Measurements from ENCODE around the gene RILPL2.

The RILPL2 gene

DNA sequence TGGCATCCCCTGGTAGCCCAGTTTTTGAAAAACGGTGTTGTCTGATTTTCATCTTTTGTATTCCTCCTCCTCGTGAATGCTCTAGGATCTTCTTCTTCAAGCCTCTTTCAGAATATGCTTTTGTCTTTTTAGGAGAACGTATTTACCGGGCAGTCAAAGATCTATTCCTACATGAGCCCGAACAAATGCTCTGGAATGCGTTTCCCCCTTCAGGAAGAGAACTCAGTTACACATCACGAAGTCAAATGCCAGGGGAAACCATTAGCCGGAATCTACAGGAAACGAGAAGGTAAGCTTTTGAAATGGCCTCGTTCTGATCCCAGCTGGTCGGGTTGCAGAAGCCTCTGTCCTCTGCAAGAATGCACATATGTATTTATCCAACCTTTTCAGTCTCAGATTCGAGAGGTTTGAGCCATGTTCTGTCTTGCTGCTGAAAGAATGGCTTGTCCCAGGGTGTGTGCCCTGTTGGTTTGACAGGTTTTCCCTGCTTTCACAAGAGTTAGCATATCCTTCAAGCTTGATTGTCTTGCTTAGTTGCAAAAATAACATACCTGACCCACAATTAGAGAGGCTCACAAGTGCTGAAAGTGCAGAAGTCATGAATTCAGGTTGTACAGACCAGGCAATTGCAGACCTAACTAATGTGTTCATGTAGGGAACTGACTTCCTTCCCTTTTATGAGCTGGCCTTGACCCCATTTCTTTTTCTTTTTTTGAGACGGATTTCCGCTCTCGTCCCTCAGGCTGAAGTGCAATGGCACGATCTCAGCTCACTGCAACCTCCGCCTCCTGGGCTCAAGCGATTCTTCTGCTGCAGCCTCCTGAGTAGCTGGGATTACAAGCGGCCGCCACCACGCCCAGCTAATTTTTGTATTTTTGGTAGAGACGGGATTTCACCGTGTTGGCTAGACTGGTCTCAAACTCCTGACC is 45.7 kb downstream of the RILPL2 start:
- Histone ChIP-seq H3K27ac (replicated peaks; ENCODE audit: low read length) (no peak overlapping the region), H4K8ac (ENCODE audit: low read depth, low read length) (no peak overlapping the region), H3K14ac (ENCODE audit: low read length) (no peak overlapping the region), H4K91ac (ENCODE audit: low read depth, low read length, poor library complexity) (no peak overlapping the region), H3K23ac (ENCODE audit: low read depth, low read length, poor library complexity) (no peak overlapping the region), H3K4ac (ENCODE audit: low read length) (no peak overlapping the region), H2BK120ac (ENCODE audit: low read depth, low read length) (no peak overlapping the region), H3K4me2 (ENCODE audit: insufficient read depth, low read length, poor library complexity, severe bottlenecking) (no peak overlapping the region), H2BK5ac (ENCODE audit: low read length) (no peak overlapping the region), H2AK5ac (ENCODE audit: low read depth, low read length) (no peak overlapping the region), H3K4me3 (ENCODE audit: low read length in 2 of 2) (peak overlapping the region in 1 of 2 donors; percentile 83), H3K9ac (ENCODE audit: low read depth, low read length, poor library complexity) (no peak overlapping the region), H3K18ac (ENCODE audit: low read length) (no peak overlapping the region), H3K79me1 (ENCODE audit: low read depth, low read length) (peaks cover 4% of the 10 kb centered on the region), H3K9me3 (replicated peaks in 1 of 2; ENCODE audit: control insufficient read depth in 2 of 2, insufficient read depth in 1 of 2, low read depth in 1 of 2, low read length in 2 of 2) (no peaks in the 10 kb centered on the region), H3K4me1 (ENCODE audit: control insufficient read depth in 2 of 2, insufficient read depth in 1 of 2, low read depth in 1 of 2, low read length in 2 of 2) (peaks cover 8 to 15% of the 10 kb centered on the region in 2 donors), H3K36me3 (replicated peaks in 1 of 2; ENCODE audit: control insufficient read depth in 2 of 2, insufficient read depth in 2 of 2, low read length in 2 of 2) (peaks cover 25 to 58% of the 10 kb centered on the region in 2 donors), H3K27me3 (ENCODE audit: control insufficient read depth in 3 of 3, insufficient read depth in 3 of 3, low read depth in 1 of 3, low read length in 3 of 3) (no peaks in the 10 kb centered on the region), H2AFZ (ENCODE audit: low read length) (no peak overlapping the region), H2BK15ac (ENCODE audit: low read length) (no peak overlapping the region), H2BK12ac (ENCODE audit: low read length) (no peak overlapping the region)
- DNase-seq (ENCODE audit: low spot score) = no peak
- no CpG with 5 or more reads among the region's 23 CpGs for WGBS, 2 donors (ENCODE audit: extremely low coverage in 2 of 2, insufficient read length in 2 of 2, insufficient replicate concordance in 1 of 2)

DNA sequence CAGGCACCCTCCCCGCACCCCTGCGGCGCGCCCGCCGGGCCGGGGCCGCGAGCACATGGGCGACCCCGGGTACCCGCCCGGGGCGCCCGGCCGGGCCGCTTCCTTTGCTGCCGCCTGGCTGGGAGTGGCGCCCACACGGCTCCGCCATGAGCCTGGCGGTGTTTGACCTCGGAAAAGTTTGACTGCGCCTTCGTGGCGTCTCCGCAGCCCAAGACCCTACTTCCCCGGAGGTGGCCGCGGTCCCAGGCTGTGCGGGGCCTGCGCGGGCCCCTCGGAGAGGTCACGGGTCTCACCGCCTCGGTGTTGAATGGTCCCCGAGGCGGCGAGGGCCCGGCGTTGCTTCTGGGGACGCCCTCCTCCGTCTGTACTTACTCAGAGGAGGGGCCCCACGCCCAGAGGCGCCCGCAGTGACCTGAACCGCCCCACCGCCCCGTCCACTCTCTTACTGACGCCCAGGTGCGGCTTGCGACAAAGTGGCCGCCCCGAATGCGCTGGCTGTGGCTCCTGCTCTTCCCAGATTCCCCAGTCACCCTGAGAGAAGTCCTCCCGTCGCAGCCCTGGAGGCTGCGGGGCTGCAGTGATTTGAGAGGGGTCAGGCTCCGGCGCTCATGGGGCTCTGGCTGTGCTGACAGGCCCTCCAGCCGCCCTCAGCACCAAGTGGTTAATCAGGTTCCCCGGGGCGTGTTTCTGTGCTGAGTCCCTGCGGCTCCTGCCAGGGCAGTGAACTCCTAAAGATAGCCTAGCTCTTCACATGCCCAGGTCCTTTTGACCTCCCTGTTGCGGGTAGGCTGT is 46.7 kb downstream of the RILPL2 start:
- no peak overlapping the region for H2BK12ac ChIP-seq (ENCODE audit: low read length)
- no peak overlapping the region for H2BK15ac ChIP-seq (ENCODE audit: low read length)
- no peak overlapping the region for H3K27ac ChIP-seq (replicated peaks; ENCODE audit: low read length)
- H4K8ac ChIP-seq (ENCODE audit: low read depth, low read length) = no peak overlapping the region
- H3K9ac ChIP-seq (ENCODE audit: low read depth, low read length, poor library complexity) = peak overlapping the region; percentile 93
- H3K18ac ChIP-seq (ENCODE audit: low read length) = peak overlapping the region; percentile 74
- no peaks in the 10 kb centered on the region for H3K27me3 ChIP-seq (ENCODE audit: control insufficient read depth in 3 of 3, insufficient read depth in 3 of 3, low read depth in 1 of 3, low read length in 3 of 3)
- H3K23ac ChIP-seq (ENCODE audit: low read depth, low read length, poor library complexity) = no peak overlapping the region
- H3K4ac ChIP-seq (ENCODE audit: low read length) = no peak overlapping the region
- peaks cover 20 to 48% of the 10 kb centered on the region in 2 donors for H3K36me3 ChIP-seq (replicated peaks in 1 of 2; ENCODE audit: control insufficient read depth in 2 of 2, insufficient read depth in 2 of 2, low read length in 2 of 2)
- no peak overlapping the region for H3K14ac ChIP-seq (ENCODE audit: low read length)
- no CpG with 5 or more reads among the region's 66 CpGs for WGBS, 2 donors (ENCODE audit: extremely low coverage in 2 of 2, insufficient read length in 2 of 2, insufficient replicate concordance in 1 of 2)
- peak overlapping the region; percentile 63 for H3K4me2 ChIP-seq (ENCODE audit: insufficient read depth, low read length, poor library complexity, severe bottlenecking)
- peak overlapping the region; percentile 78 for H2AFZ ChIP-seq (ENCODE audit: low read length)
- H3K4me3 ChIP-seq (ENCODE audit: low read length in 2 of 2) = peak overlapping the region; percentile 83 to 89
- no peak for DNase-seq (ENCODE audit: low spot score)
- no peak overlapping the region for H2BK120ac ChIP-seq (ENCODE audit: low read depth, low read length)
- no peak overlapping the region for H4K91ac ChIP-seq (ENCODE audit: low read depth, low read length, poor library complexity)
- H3K4me1 ChIP-seq (ENCODE audit: control insufficient read depth in 2 of 2, insufficient read depth in 1 of 2, low read depth in 1 of 2, low read length in 2 of 2) = peaks cover 8 to 17% of the 10 kb centered on the region in 2 donors
- H2AK5ac ChIP-seq (ENCODE audit: low read depth, low read length) = no peak overlapping the region
- no peak overlapping the region for H2BK5ac ChIP-seq (ENCODE audit: low read length)
- H3K9me3 ChIP-seq (replicated peaks in 1 of 2; ENCODE audit: control insufficient read depth in 2 of 2, insufficient read depth in 1 of 2, low read depth in 1 of 2, low read length in 2 of 2) = no peaks in the 10 kb centered on the region
- H3K79me1 ChIP-seq (ENCODE audit: low read depth, low read length) = peaks cover 4% of the 10 kb centered on the region

DNA sequence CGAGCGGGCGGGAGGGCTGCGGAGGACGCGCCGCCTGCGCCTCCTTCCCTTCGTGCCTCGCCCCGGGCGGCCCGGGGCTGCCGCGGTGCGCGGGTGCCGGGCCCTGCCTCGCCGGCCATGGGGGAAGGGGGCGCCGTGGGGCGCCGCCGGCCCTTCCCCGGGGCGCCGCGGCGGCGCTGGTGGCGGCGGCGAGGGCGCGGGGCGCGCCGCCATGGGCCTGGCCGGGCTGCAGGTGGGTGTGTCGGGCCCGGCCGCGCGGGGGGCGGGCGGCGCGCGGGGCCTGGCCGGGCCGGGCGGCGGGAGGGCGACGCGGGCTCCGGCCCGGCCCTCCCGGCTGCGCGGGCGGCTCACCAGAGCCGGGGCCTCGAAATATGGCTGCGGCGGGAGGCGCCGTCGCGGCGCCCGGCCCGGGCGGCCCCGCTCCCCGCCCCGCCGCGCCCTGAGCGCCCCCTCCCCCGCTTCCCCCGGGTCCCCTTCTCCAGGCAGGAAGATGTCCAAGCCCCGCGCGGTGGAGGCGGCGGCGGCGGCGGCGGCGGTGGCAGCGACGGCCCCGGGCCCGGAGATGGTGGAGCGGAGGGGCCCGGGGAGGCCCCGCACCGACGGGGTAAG is 47.4 kb downstream of the RILPL2 start:
- Histone ChIP-seq H3K4ac (ENCODE audit: low read length) (no peak overlapping the region), H3K27me3 (ENCODE audit: control insufficient read depth in 3 of 3, insufficient read depth in 3 of 3, low read depth in 1 of 3, low read length in 3 of 3) (no peaks in the 10 kb centered on the region), H4K8ac (ENCODE audit: low read depth, low read length) (no peak overlapping the region), H3K14ac (ENCODE audit: low read length) (no peak overlapping the region), H3K79me1 (ENCODE audit: low read depth, low read length) (peaks cover 7% of the 10 kb centered on the region), H3K18ac (ENCODE audit: low read length) (no peak overlapping the region), H3K9ac (ENCODE audit: low read depth, low read length, poor library complexity) (no peak overlapping the region), H2AFZ (ENCODE audit: low read length) (peak overlapping the region; percentile 78), H3K4me3 (ENCODE audit: low read length in 2 of 2) (peak overlapping the region; percentile 83 to 89), H3K4me2 (ENCODE audit: insufficient read depth, low read length, poor library complexity, severe bottlenecking) (peak overlapping the region; percentile 63), H3K4me1 (ENCODE audit: control insufficient read depth in 2 of 2, insufficient read depth in 1 of 2, low read depth in 1 of 2, low read length in 2 of 2) (peaks cover 8 to 22% of the 10 kb centered on the region in 2 donors), H3K27ac (replicated peaks; ENCODE audit: low read length) (no peak overlapping the region), H3K9me3 (replicated peaks in 1 of 2; ENCODE audit: control insufficient read depth in 2 of 2, insufficient read depth in 1 of 2, low read depth in 1 of 2, low read length in 2 of 2) (no peaks in the 10 kb centered on the region), H2BK120ac (ENCODE audit: low read depth, low read length) (no peak overlapping the region), H2BK15ac (ENCODE audit: low read length) (no peak overlapping the region), H3K36me3 (replicated peaks in 1 of 2; ENCODE audit: control insufficient read depth in 2 of 2, insufficient read depth in 2 of 2, low read length in 2 of 2) (peaks cover 15 to 42% of the 10 kb centered on the region in 2 donors), H2BK5ac (ENCODE audit: low read length) (no peak overlapping the region), H4K91ac (ENCODE audit: low read depth, low read length, poor library complexity) (no peak overlapping the region), H3K23ac (ENCODE audit: low read depth, low read length, poor library complexity) (no peak overlapping the region), H2AK5ac (ENCODE audit: low read depth, low read length) (no peak overlapping the region), H2BK12ac (ENCODE audit: low read length) (no peak overlapping the region)
- DNase-seq (ENCODE audit: low spot score) = no peak
- no CpG with 5 or more reads among the region's 102 CpGs for WGBS, 2 donors (ENCODE audit: extremely low coverage in 2 of 2, insufficient read length in 2 of 2, insufficient replicate concordance in 1 of 2)

Data from neuronal stem cell (in vitro differentiated cells).